ENCODE results near the gene TMEM51.

The TMEM51 gene

GRCh38 chr1:15213341-15213821, 59.8 kb downstream of the TMEM51 start:
- H3K27me3 ChIP-seq (ENCODE audit: insufficient read depth, poor library complexity, severe bottlenecking), result no peaks in the 10 kb centered on the region
- no peak overlapping the region for H3K4me3 ChIP-seq (replicated peaks; ENCODE audit: insufficient read depth, low read length)
- no peak for DNase-seq (ENCODE audit: low read depth in 1 of 2, low spot score in 1 of 2)
- no peak overlapping the region for H3K27ac ChIP-seq (replicated peaks)
- no peak for TF ChIP-seq GABPA (IDR thresholded peaks at IDR 0.05; ENCODE audit: low read depth)
- no peak for TF ChIP-seq POLR2AphosphoS5 (IDR thresholded peaks at IDR 0.05; ENCODE audit: low read depth)
- no peak for TF ChIP-seq CTCF (IDR thresholded peaks at IDR 0.05; ENCODE audit: insufficient read depth, low read length)
- TF ChIP-seq REST (IDR thresholded peaks at IDR 0.05; ENCODE audit: insufficient replicate concordance, low read depth), result no peak
- no peak for TF ChIP-seq SPI1 (IDR thresholded peaks at IDR 0.05; ENCODE audit: borderline replicate concordance, low read depth)

- Histone ChIP-seq H3K27me3 (ENCODE audit: insufficient read depth, poor library complexity, severe bottlenecking) (no peaks in the 10 kb centered on the region), H3K4me3 (replicated peaks; ENCODE audit: insufficient read depth, low read length) (no peak overlapping the region), H3K27ac (replicated peaks) (no peak overlapping the region)
- TF ChIP-seq POLR2AphosphoS5 (IDR thresholded peaks at IDR 0.05; ENCODE audit: low read depth) (no peak), SPI1 (IDR thresholded peaks at IDR 0.05; ENCODE audit: borderline replicate concordance, low read depth) (no peak), CTCF (IDR thresholded peaks at IDR 0.05; ENCODE audit: insufficient read depth, low read length) (no peak), REST (IDR thresholded peaks at IDR 0.05; ENCODE audit: insufficient replicate concordance, low read depth) (no peak), GABPA (IDR thresholded peaks at IDR 0.05; ENCODE audit: low read depth) (no peak)
- DNase-seq (ENCODE audit: low read depth in 1 of 2, low spot score in 1 of 2), result no peak
These were observed 61.0 kb downstream of the TMEM51 start for GRCh38 chr1:15214527-15214926.

- H3K27me3 ChIP-seq (ENCODE audit: insufficient read depth, poor library complexity, severe bottlenecking), result no peaks in the 10 kb centered on the region
- H3K4me3 ChIP-seq (replicated peaks; ENCODE audit: insufficient read depth, low read length), result no peak overlapping the region
- H3K27ac ChIP-seq (replicated peaks), result no peak overlapping the region
- TF ChIP-seq POLR2AphosphoS5 (IDR thresholded peaks at IDR 0.05; ENCODE audit: low read depth) (no peak), GABPA (IDR thresholded peaks at IDR 0.05; ENCODE audit: low read depth) (no peak), CTCF (IDR thresholded peaks at IDR 0.05; ENCODE audit: insufficient read depth, low read length) (no peak), SPI1 (IDR thresholded peaks at IDR 0.05; ENCODE audit: borderline replicate concordance, low read depth) (no peak), REST (IDR thresholded peaks at IDR 0.05; ENCODE audit: insufficient replicate concordance, low read depth) (no peak)
- DNase-seq (ENCODE audit: low read depth in 1 of 2, low spot score in 1 of 2), result no peak
These were observed 61.6 kb downstream of the TMEM51 start for GRCh38 chr1:15215116-15215515.
